HUES6 (cell line): ENCODE measurements around the gene GABRB3.

Source experiments
- H3K27ac ChIP-seq: 2 replicates; pipeline ENCODE4 v1.7.0; 2013; ENCODE audit warnings: low read depth, mild to moderate bottlenecking, low read length, inconsistent platforms
- H3K27me3 ChIP-seq: 2 replicates; pipeline ENCODE4 v1.6.1; 2013; ENCODE audit warnings: low read length; ENCODE audit not compliant: control insufficient read depth, insufficient read depth
- H3K36me3 ChIP-seq: 2 replicates; pipeline ENCODE4 v1.6.1; 2013; ENCODE audit warnings: low read length; ENCODE audit not compliant: control insufficient read depth, insufficient read depth
- H3K4me1 ChIP-seq: 2 replicates; pipeline ENCODE4 v1.6.1; 2013; ENCODE audit warnings: low read length; ENCODE audit not compliant: control insufficient read depth, insufficient read depth
- H3K4me3 ChIP-seq: 2 replicates; pipeline ENCODE4 v1.5.1; 2013; ENCODE audit warnings: low read depth, low read length
- H3K9ac ChIP-seq: one replicate; pipeline ENCODE4 v1.6.1; 2013; ENCODE audit warnings: mild to moderate bottlenecking, low read length
- H3K9me3 ChIP-seq: 2 replicates; pipeline ENCODE4 v1.6.1; 2013; ENCODE audit warnings: low read depth, low read length; ENCODE audit not compliant: control insufficient read depth, insufficient read depth

The GABRB3 gene

DNA sequence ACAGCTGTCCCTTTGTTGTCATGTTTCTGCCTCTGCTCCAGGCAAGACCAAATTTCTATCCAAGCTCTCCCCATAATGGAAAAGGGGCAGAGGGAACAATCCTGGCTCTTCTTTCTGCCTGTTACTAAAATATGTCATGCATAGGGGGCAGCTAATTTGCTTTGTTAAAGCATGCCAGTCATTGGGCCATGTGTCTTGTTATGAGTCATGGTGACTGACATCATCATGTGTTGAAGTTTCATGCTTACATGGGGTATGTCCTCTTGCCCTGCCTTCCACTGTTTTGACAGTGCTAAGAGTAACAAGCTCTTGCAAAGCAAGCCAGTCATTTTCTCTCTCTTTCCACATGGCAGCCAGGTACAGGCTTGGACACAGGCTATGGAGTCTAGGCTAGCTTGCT lies 268.9 kb downstream of the GABRB3 start:
- Histone ChIP-seq H3K27me3 (no peaks in the 10 kb centered on the region), H3K9ac (no peak overlapping the region), H3K4me3 (no peak overlapping the region), H3K36me3 (no peaks in the 10 kb centered on the region), H3K27ac (no peak overlapping the region), H3K4me1 (peaks cover 7% of the 10 kb centered on the region; the same call in 1 of the 2 replicates), H3K9me3 (no peaks in the 10 kb centered on the region)
